Body of pancreas (tissue), 4 donors: ENCODE measurements around the gene PES1. TPM values are rescaled to one million over a fixed set of nuclear protein-coding genes. Genes with fewer than 3 reads are reported as not detected.

Experiments
- ATAC-seq: fragments of 150-250 bp; one replicate; pipeline ENCODE4 v1.9.1; 2016
- DNase-seq, 4 donors: peaks; one replicate each; pipeline ENCODE4 v3.0.0-alpha.2; 2019
- H3K27ac ChIP-seq, 4 donors: fragments of 200-600 bp; sonication (generic); 1 replicate in 3 of 4; 2 replicates in 1 of 4; pipeline versions ENCODE4 v1.5.1 to v1.6.1; 2016 to 2019; ENCODE audit warnings: mild to moderate bottlenecking in 1 of 4, mixed read lengths in 1 of 4, moderate library complexity in 1 of 4
- H3K27me3 ChIP-seq, 2 donors: fragments of 200-600 bp; sonication (generic); one replicate each; pipeline ENCODE4 v1.6.0; 2016; ENCODE audit warnings: mild to moderate bottlenecking in 1 of 2
- H3K36me3 ChIP-seq, 2 donors: fragments of 200-600 bp; sonication (generic); replicated peaks in 1 of 2; 2 replicates each; pipeline ENCODE4 v1.5.1; 2016; ENCODE audit warnings: low read depth in 2 of 2; ENCODE audit not compliant: insufficient read depth in 1 of 2
- H3K4me1 ChIP-seq: fragments of 200-600 bp; sonication (generic); one replicate; pipeline ENCODE4 v1.6.0; 2016
- H3K4me3 ChIP-seq, 2 donors: fragments of 200-600 bp; sonication (generic); 1 replicate in 1 of 2; 2 replicates in 1 of 2; pipeline ENCODE4 v1.5.1; 2016 to 2019
- H3K9me3 ChIP-seq, 3 donors: fragments of 200-600 bp; sonication (generic); 1 replicate in 2 of 3; 2 replicates in 1 of 3; pipeline ENCODE4 v1.5.1; 2016
- CTCF ChIP-seq, 7 experiments: fragments of 450-650 bp in 4 of 7; fragments of 200-600 bp in 3 of 7; sonication (generic) in 3 of 7; IDR thresholded peaks; one replicate each; pipeline ENCODE4 v1.5.1; 2016 to 2019; ENCODE audit warnings: antibody characterized with exemption in 7 of 7
- POLR2A ChIP-seq, 3 donors: fragments of 450-650 bp; IDR thresholded peaks; one replicate each; pipeline ENCODE4 v1.6.1; 2016; ENCODE audit warnings: antibody characterized with exemption in 3 of 3, mild to moderate bottlenecking in 2 of 3
- WGBS, 2 donors: methylation state at CpG; one replicate each; pipeline ENCODE4 v1.1.5; 2017; 5-methylcytosine and 5-hydroxymethylcytosine counted together
- intact Hi-C: fragments of 100-400 bp; cut with DNase I; formaldehyde crosslinking; loops from one replicate; pipeline ENCODE4 v1.15.1; 2023
- total RNA-seq, 2 donors: library from RNA; depleted of rRNA; stranded (reverse); fragments of >200 nt; gene quantifications; one replicate each; pipeline ENCODE4 v1.1.0, GENCODE V29; 2016

PES1 gene
- total RNA-seq, 2 donors from 2014 or later = 45.5 to 50.1 TPM

DNA sequence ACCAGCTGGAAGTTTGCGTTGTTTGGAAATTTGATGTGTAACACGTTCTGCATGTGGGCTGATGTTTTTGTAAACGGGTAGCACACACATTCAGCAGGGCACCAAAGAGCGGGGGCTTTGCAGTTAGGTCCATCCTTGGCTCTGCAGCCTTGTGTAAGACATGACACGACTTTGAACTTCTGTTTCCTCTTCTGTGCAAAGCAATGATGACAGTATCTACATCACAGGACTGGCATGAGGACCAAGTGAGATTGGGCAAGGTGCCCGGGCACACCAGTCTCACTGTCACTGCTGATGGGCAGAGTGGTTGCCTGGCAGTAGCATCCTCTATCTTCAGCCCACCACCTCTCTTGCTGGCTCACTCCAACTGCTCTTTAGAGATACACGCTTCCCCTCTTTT is 18.6 kb upstream of the PES1 start:
- intact Hi-C loops = no loop called here
- DNase-seq (peak in 1 of 4 donors; percentile 65), ATAC-seq (no peak)
- Histone ChIP-seq H3K9me3 (no peaks in the 10 kb centered on the region), H3K27me3 (no peaks in the 10 kb centered on the region), H3K27ac (no peak overlapping the region), H3K36me3 (no peaks in the 10 kb centered on the region), H3K4me3 (no peak overlapping the region), H3K4me1 (peaks cover 20% of the 10 kb centered on the region)
- TF ChIP-seq CTCF (IDR thresholded peaks at IDR 0.05) (no peak), POLR2A (IDR thresholded peaks at IDR 0.05) (no peak)
- WGBS, 2 donors = 57 to 70% methylated on average over 7 of the region's 7 CpGs

DNA sequence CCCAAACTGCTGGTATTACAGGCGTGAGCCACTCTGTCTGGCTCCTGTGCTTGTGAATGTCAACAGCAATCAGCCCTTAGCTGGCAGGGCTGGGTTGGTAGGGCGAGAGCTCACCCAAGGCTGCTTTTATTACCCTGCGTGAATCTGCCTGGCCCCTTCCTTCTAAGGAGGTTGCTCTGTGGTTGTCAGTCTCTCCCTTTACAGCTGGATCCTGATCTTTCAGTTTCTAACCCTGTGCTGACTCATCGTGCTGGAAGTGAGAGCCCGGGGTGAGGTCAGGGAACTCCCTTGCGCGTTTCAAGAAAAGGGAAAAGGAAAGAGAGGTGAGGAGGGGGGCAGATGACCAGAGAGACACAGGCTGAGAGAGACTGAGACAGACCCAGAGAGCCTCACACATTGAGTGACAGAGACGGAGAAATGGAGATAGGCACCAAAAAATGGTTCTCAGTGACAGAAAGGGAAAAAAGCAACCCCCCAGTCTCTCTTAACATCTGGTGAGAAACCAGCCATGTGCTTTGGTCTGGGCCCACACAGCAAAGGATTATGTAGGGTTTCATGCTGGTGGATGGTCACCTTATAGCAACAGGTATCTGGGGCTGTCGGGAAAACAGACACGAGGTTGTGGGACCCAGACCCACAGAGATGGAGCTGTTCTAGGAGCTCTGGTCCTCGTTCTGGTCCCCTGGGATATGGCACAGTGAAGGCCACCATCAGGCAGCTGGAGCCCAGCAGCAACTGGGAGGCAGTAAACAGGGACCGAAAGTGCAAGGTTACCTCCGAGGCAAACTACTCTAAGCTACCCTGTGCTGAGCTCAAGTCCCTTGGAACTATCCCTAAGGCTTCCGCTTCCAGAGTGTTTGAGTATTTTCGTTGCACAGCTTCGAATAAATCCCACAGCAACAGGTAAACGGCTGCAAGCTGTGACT is 17.8 kb upstream of the PES1 start:
- DNase-seq = peak in 3 of 4 donors; percentile 15 to 65 (median 34)
- TF ChIP-seq POLR2A (IDR thresholded peaks at IDR 0.05) (no peak), CTCF (IDR thresholded peaks at IDR 0.05) (no peak)
- Histone ChIP-seq H3K4me1 (peaks cover 25% of the 10 kb centered on the region), H3K36me3 (no peaks in the 10 kb centered on the region), H3K4me3 (no peak overlapping the region), H3K27me3 (no peaks in the 10 kb centered on the region), H3K27ac (peak overlapping the region in 2 of 4 donors; percentile 9 to 70), H3K9me3 (no peaks in the 10 kb centered on the region)
- 59 to 68% methylated on average over 15 to 17 of the region's 17 CpGs for WGBS, 2 donors
- intact Hi-C loops = no loop called here
- ATAC-seq = no peak

GRCh38 chr22:30607939-30608338 is 16.2 kb upstream of the PES1 start:
- H3K27ac ChIP-seq = no peak overlapping the region
- no peaks in the 10 kb centered on the region for H3K27me3 ChIP-seq
- TF ChIP-seq POLR2A (IDR thresholded peaks at IDR 0.05) = no peak
- TF ChIP-seq CTCF (IDR thresholded peaks at IDR 0.05) = no peak
- peaks cover 25% of the 10 kb centered on the region for H3K4me1 ChIP-seq
- WGBS, 2 donors = 74 to 80% methylated on average over 4 to 7 of the region's 7 CpGs
- no peak for ATAC-seq
- H3K9me3 ChIP-seq = no peaks in the 10 kb centered on the region
- H3K4me3 ChIP-seq = no peak overlapping the region
- no peak for DNase-seq
- intact Hi-C loops = no loop called here
- H3K36me3 ChIP-seq = no peaks in the 10 kb centered on the region

- peak overlapping the region in 1 of 2 donors; percentile 34 for H3K4me3 ChIP-seq
- H3K36me3 ChIP-seq = no peaks in the 10 kb centered on the region
- 65 to 74% methylated on average over 7 of the region's 7 CpGs for WGBS, 2 donors
- no peaks in the 10 kb centered on the region for H3K9me3 ChIP-seq
- ATAC-seq (peak; percentile 5), DNase-seq (no peak)
- no peaks in the 10 kb centered on the region for H3K27me3 ChIP-seq
- intact Hi-C loops = no loop called here
- TF ChIP-seq CTCF (IDR thresholded peaks at IDR 0.05) (no peak), POLR2A (IDR thresholded peaks at IDR 0.05) (no peak)
- peaks cover 25% of the 10 kb centered on the region for H3K4me1 ChIP-seq
- H3K27ac ChIP-seq = peak overlapping the region; percentile 75 to 86 (median 80)
Measured at GRCh38 chr22:30607300-30607930, 15.7 kb upstream of the PES1 start.
